IPS-20b (cell line): ENCODE measurements around the gene LCE1C.

ENCODE experiments used
- H3K27ac ChIP-seq: one replicate; pipeline ENCODE4 v1.5.1; 2013; ENCODE audit warnings: low read length
- H3K27me3 ChIP-seq: 2 replicates; pipeline ENCODE4 v1.6.1; 2013; ENCODE audit warnings: mild to moderate bottlenecking, low read length, inconsistent platforms; ENCODE audit not compliant: insufficient read depth
- H3K36me3 ChIP-seq: 2 replicates; pipeline ENCODE4 v1.6.1; 2013; ENCODE audit warnings: low read depth, mild to moderate bottlenecking, inconsistent platforms, low read length, moderate library complexity; ENCODE audit not compliant: insufficient read depth
- H3K4me1 ChIP-seq: 2 replicates; pipeline ENCODE4 v1.6.1; 2013; ENCODE audit warnings: mild to moderate bottlenecking, control low read depth, inconsistent platforms, low read length, moderate library complexity; ENCODE audit not compliant: insufficient read depth
- H3K4me3 ChIP-seq: 2 replicates; pipeline ENCODE4 v1.5.1; 2013; ENCODE audit warnings: mild to moderate bottlenecking, low read length, inconsistent platforms
- H3K9ac ChIP-seq: 2 replicates; pipeline ENCODE4 v1.6.1; 2013; ENCODE audit warnings: low read depth, mild to moderate bottlenecking, inconsistent platforms, low read length, moderate library complexity
- H3K9me3 ChIP-seq: 2 replicates; pipeline ENCODE4 v1.6.1; 2013; ENCODE audit warnings: mild to moderate bottlenecking, low read depth, low read length, inconsistent platforms; ENCODE audit not compliant: insufficient read depth

The LCE1C gene

GRCh38 chr1:152806576-152806975, at the start of gene LCE1C:
Gene LCE1C, minus strand, starts transcription at chr1:152806651. Its CDS starts 1,173 bp downstream, at chr1:152805478.
- H3K36me3 ChIP-seq: no peaks in the 10 kb centered on the region
- no peak within 1 kb of the TSS for H3K9ac ChIP-seq
- H3K27ac ChIP-seq: no peak within 1 kb of the TSS
- no peak within 1 kb of the TSS for H3K4me3 ChIP-seq
- H3K27me3 ChIP-seq: no peaks in the 10 kb centered on the region
- no peaks in the 10 kb centered on the region for H3K4me1 ChIP-seq
- H3K9me3 ChIP-seq: peaks cover 56% of the 10 kb centered on the region

- no peak overlapping the region for H3K4me3 ChIP-seq
- H3K36me3 ChIP-seq: no peaks in the 10 kb centered on the region
- H3K27ac ChIP-seq: no peak overlapping the region
- H3K4me1 ChIP-seq: no peaks in the 10 kb centered on the region
- no peaks in the 10 kb centered on the region for H3K27me3 ChIP-seq
- no peak overlapping the region for H3K9ac ChIP-seq
- H3K9me3 ChIP-seq: peaks cover 69% of the 10 kb centered on the region
Observed at GRCh38 chr1:152855661-152856060, 49.2 kb upstream of the LCE1C start.

DNA sequence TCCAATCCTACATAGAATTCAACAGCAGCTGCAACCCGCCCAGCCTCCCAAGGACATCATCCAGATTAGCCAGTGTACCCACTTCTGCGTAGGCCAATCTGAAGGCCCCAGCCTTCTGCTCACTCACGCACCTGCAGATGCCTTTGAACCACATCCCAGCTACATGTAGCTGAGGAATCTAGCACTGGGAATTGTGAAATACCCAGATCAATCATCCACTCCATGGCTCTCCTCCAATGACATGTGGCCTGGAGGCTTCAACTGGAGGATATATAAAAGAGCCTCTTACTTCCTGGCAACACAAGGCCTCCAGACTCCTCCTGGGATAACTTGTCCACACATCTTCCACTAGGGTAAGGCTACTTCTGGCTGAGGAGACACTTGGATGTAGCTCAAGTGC, 36.1 kb upstream of the LCE1C start, which contains the start of gene LCE6A:
Gene LCE6A, plus strand, starts transcription at position 301 of the 400 bp plus-strand sequence. CDS start 665 bp downstream, outside the sequence.
- H3K4me3 ChIP-seq: no peak within 1 kb of the TSS
- no peaks in the 10 kb centered on the region for H3K36me3 ChIP-seq
- H3K4me1 ChIP-seq: no peaks in the 10 kb centered on the region
- H3K27ac ChIP-seq: no peak within 1 kb of the TSS
- H3K9me3 ChIP-seq: peaks cover 36% of the 10 kb centered on the region
- no peaks in the 10 kb centered on the region for H3K27me3 ChIP-seq
- H3K9ac ChIP-seq: no peak within 1 kb of the TSS

- H3K9ac ChIP-seq: no peak overlapping the region
Observed at GRCh38 chr1:152836870-152837269, 30.4 kb upstream of the LCE1C start.

GRCh38 chr1:152827173-152827572, 20.7 kb upstream of the LCE1C start, which contains the start of gene LCE1A:
Gene LCE1A, plus strand, starts transcription at chr1:152827473. Its CDS starts 0 bp downstream, at chr1:152827473.
- Histone ChIP-seq H3K9me3 (peaks cover 46% of the 10 kb centered on the region), H3K4me3 (no peak within 1 kb of the TSS)

More at GRCh38 chr1:152836870-152837269, 30.4 kb upstream of the LCE1C start:
- H3K36me3 ChIP-seq: no peaks in the 10 kb centered on the region
- H3K27me3 ChIP-seq: no peaks in the 10 kb centered on the region
- no peak overlapping the region for H3K4me3 ChIP-seq
- no peak overlapping the region for H3K27ac ChIP-seq
- no peaks in the 10 kb centered on the region for H3K4me1 ChIP-seq
- H3K9me3 ChIP-seq: peaks cover 30% of the 10 kb centered on the region

DNA sequence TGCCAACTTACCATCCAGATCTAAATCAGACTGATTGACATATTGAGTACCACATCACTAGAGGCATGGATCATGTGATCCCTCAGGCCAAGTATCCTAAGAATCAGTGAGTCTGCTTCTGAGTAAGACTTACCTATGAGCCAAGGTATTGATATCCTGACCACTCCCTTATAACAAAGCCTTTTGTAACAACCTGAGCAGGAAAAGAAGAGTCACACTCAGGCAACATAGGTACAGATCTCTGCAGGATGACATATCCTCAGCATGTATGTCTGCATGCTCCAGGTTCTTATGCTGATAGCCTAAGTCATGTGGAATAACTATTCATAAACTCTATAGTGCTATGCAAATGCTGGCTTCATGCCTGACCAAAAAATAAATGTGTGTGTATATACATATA, 18.5 kb upstream of the LCE1C start:
- Histone ChIP-seq H3K9me3 (peaks cover 43% of the 10 kb centered on the region), H3K9ac (no peak overlapping the region), H3K36me3 (no peaks in the 10 kb centered on the region)

More at GRCh38 chr1:152827173-152827572, 20.7 kb upstream of the LCE1C start, which contains the start of gene LCE1A:
- Histone ChIP-seq H3K4me1 (no peaks in the 10 kb centered on the region), H3K27ac (no peak within 1 kb of the TSS), H3K36me3 (no peaks in the 10 kb centered on the region), H3K27me3 (no peaks in the 10 kb centered on the region), H3K9ac (no peak within 1 kb of the TSS)

DNA sequence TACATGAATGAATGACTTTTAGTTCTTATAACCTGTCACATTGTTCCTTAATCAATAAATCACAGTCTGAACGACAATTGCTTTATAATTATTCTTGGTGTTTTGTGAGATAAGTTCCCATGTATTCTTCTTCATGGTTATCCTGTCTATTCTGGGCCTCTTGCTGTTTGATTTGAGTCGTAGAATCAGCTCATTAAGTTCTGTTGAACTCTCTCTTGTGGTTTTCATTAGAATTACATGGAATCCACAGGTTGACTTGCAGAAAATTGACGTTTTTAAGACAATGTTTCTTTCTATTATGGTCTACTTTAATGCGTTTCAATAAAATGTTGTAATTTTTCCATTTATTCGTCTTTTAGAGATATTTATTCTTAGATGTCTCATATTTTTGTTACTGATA, 16.8 kb upstream of the LCE1C start:
- no peak overlapping the region for H3K4me3 ChIP-seq
- no peaks in the 10 kb centered on the region for H3K36me3 ChIP-seq
- no peaks in the 10 kb centered on the region for H3K4me1 ChIP-seq
- no peak overlapping the region for H3K27ac ChIP-seq
- H3K9ac ChIP-seq: no peak overlapping the region
- H3K9me3 ChIP-seq: peaks cover 28% of the 10 kb centered on the region
- H3K27me3 ChIP-seq: no peaks in the 10 kb centered on the region

More for the DNA sequence above, 18.5 kb upstream of the LCE1C start:
- H3K4me1 ChIP-seq: no peaks in the 10 kb centered on the region
- no peak overlapping the region for H3K27ac ChIP-seq
- no peaks in the 10 kb centered on the region for H3K27me3 ChIP-seq
- H3K4me3 ChIP-seq: no peak overlapping the region

DNA sequence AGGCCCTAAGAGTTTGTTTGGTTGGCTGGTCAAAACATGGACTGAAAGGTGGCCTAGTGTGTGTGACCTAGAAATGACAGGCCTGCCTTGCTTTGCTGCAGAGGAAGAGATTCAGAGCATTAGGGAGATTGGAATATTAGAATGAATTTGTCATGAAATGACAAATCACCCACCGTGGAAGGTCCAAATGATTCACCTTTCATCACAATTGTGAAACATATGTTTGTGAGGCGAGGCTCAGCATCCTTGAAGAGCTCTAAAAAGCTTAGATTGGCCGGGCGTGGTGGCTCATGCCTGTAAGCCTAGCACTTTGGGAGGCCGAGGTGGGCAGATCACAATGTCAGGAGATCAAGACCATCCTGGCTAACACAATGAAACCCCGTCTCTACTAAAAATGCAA, 10.9 kb upstream of the LCE1C start:
- Histone ChIP-seq H3K4me1 (no peaks in the 10 kb centered on the region), H3K27ac (no peak overlapping the region), H3K9me3 (peaks cover 33% of the 10 kb centered on the region), H3K9ac (no peak overlapping the region), H3K4me3 (no peak overlapping the region), H3K27me3 (no peaks in the 10 kb centered on the region), H3K36me3 (no peaks in the 10 kb centered on the region)

DNA sequence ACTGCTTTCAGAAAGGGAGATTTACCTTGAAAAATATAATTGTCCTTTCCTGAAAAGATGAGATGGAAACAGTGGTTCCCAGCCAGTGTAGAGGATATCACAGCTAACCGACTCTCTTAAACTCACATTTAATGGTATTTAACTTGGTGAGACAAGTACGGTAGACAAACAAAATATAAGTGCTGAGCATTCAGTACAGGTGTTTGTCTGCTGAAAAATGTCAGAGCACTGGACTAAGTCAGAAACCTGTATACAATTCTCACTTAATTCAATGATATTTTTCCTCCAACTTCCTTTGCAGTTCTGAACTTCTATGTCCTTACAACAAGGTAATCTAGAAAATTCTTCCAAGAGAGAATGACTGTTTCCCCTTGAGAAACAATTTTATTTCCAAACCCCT, 5.2 kb upstream of the LCE1C start, which contains the start of gene LCE1B:
Gene LCE1B, plus strand, starts transcription at position 301 of the 400 bp plus-strand sequence. CDS start 476 bp downstream, outside the sequence.
- Histone ChIP-seq H3K27me3 (no peaks in the 10 kb centered on the region), H3K9me3 (peaks cover 48% of the 10 kb centered on the region)

GRCh38 chr1:152811050-152811449, 4.6 kb upstream of the LCE1C start:
- Histone ChIP-seq H3K4me1 (no peaks in the 10 kb centered on the region), H3K27me3 (no peaks in the 10 kb centered on the region), H3K4me3 (no peak overlapping the region), H3K9ac (no peak overlapping the region), H3K27ac (no peak overlapping the region), H3K9me3 (peaks cover 51% of the 10 kb centered on the region), H3K36me3 (no peaks in the 10 kb centered on the region)

More for the DNA sequence above, 5.2 kb upstream of the LCE1C start, which contains the start of gene LCE1B:
- Histone ChIP-seq H3K4me3 (no peak within 1 kb of the TSS), H3K27ac (no peak within 1 kb of the TSS), H3K9ac (no peak within 1 kb of the TSS), H3K36me3 (no peaks in the 10 kb centered on the region), H3K4me1 (no peaks in the 10 kb centered on the region)

DNA sequence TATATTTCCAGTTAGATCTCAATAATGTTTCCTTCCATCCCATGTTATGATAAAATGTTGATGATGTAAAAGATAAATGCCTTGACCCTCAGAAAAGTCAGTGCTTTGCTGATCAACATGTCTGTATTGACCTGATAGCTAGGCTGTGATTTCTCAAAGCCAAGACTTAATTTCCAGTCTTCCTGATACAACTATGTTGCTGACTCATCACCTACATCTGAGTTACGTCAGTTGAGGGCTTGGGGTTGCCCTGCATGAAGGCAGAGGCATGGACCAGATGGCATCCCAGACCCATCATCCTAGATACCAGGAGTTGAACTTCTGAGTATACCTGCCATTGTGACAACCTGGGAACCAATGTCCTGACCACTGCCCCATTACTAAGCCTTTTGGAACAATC, 5.1 kb downstream of the LCE1C start:
- no peak overlapping the region for H3K27ac ChIP-seq
- no peak overlapping the region for H3K9ac ChIP-seq
- H3K4me3 ChIP-seq: no peak overlapping the region
- H3K9me3 ChIP-seq: peaks cover 39% of the 10 kb centered on the region
- H3K36me3 ChIP-seq: no peaks in the 10 kb centered on the region
- no peaks in the 10 kb centered on the region for H3K4me1 ChIP-seq
- H3K27me3 ChIP-seq: no peaks in the 10 kb centered on the region

- Histone ChIP-seq H3K4me1 (no peaks in the 10 kb centered on the region), H3K27me3 (no peaks in the 10 kb centered on the region), H3K36me3 (no peaks in the 10 kb centered on the region), H3K4me3 (no peak within 1 kb of the TSS), H3K9ac (no peak within 1 kb of the TSS), H3K27ac (no peak within 1 kb of the TSS), H3K9me3 (peaks cover 4% of the 10 kb centered on the region; the same call in 1 of the 2 replicates)
Observed at GRCh38 chr1:152796421-152796820, 10.0 kb downstream of the LCE1C start, which contains the start of gene LCE1D. Gene LCE1D, plus strand, starts transcription at chr1:152796721. Its CDS starts 1,074 bp downstream, at chr1:152797795.
